ENCODE data around the gene PPP2R5A.

PPP2R5A gene

DNA sequence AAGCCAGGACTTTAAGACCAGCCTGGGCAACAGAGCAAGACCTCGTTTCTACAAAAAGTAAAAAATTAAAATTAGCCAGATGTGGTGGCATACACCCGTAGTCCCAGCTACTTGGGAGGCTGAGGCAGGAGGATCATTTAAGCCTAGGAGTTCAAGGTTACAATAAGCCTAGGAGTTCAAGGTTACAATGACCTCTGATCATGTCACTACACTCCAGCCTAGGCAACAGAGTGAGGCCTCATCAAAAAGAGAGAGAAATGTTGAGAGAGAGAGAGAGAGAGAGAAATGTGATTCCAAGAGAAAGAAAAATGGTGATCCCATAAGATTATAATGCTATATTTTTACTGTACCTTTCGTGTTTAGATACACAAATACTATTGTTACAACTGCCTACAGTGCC is 69.3 kb downstream of the PPP2R5A start:
- Histone ChIP-seq H3K27ac (no peak overlapping the region), H3K9me3 (ENCODE audit: severe bottlenecking) (no peaks in the 10 kb centered on the region), H3K4me3 (ENCODE audit: low read depth, low read length) (no peak overlapping the region), H3K27me3 (ENCODE audit: insufficient read depth, low read depth, severe bottlenecking) (no peaks in the 10 kb centered on the region), H3K36me3 (peaks cover 8% of the 10 kb centered on the region)
- DNase-seq: no peak
- TF ChIP-seq, protein P1, sequence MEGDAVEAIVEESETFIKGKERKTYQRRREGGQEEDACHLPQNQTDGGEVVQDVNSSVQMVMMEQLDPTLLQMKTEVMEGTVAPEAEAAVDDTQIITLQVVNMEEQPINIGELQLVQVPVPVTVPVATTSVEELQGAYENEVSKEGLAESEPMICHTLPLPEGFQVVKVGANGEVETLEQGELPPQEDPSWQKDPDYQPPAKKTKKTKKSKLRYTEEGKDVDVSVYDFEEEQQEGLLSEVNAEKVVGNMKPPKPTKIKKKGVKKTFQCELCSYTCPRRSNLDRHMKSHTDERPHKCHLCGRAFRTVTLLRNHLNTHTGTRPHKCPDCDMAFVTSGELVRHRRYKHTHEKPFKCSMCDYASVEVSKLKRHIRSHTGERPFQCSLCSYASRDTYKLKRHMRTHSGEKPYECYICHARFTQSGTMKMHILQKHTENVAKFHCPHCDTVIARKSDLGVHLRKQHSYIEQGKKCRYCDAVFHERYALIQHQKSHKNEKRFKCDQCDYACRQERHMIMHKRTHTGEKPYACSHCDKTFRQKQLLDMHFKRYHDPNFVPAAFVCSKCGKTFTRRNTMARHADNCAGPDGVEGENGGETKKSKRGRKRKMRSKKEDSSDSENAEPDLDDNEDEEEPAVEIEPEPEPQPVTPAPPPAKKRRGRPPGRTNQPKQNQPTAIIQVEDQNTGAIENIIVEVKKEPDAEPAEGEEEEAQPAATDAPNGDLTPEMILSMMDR (IDR thresholded peaks at IDR 0.05; ENCODE audit: low read depth, low read length): no peak

DNA sequence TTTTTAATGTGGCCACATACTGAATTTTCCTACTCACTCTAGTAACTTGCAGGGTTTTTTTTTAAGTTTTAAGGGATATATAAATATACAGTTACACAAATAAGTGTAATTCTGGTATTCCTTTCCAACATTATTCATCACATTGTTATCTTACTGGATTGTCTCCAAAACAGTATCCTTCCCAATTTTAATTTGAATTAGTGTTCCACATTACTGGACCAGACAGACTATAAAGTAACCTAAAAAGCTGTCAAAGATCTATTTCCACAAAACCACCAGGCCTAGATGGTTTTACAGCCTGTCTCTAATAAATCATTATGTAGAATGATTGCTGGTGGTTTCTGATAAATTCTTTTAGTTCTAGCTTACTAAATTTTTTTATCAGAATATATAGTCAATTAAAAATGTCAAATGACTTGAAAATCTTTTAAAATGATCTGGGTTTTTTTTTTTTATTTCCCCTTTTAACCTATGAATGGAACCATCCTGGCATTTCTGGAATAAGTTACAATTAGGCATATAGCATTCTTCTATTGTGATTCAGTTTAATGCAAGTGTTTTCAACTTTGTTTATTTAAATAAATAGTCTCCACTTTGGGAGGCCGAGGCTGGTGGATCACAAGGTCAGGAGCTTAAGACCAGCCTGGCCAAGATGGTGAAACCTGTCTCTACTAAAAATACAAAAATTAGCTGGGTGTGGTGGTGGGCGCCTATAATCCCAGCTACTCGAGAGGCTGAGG is 70.2 kb downstream of the PPP2R5A start:
- Histone ChIP-seq H3K4me3 (ENCODE audit: low read depth, low read length) (no peak overlapping the region), H3K36me3 (peaks cover 18% of the 10 kb centered on the region), H3K27me3 (ENCODE audit: insufficient read depth, low read depth, severe bottlenecking) (no peaks in the 10 kb centered on the region), H3K27ac (no peak overlapping the region), H3K9me3 (ENCODE audit: severe bottlenecking) (no peaks in the 10 kb centered on the region)
- TF ChIP-seq, protein P1 (IDR thresholded peaks at IDR 0.05; ENCODE audit: low read depth, low read length): no peak
- no peak for DNase-seq

DNA sequence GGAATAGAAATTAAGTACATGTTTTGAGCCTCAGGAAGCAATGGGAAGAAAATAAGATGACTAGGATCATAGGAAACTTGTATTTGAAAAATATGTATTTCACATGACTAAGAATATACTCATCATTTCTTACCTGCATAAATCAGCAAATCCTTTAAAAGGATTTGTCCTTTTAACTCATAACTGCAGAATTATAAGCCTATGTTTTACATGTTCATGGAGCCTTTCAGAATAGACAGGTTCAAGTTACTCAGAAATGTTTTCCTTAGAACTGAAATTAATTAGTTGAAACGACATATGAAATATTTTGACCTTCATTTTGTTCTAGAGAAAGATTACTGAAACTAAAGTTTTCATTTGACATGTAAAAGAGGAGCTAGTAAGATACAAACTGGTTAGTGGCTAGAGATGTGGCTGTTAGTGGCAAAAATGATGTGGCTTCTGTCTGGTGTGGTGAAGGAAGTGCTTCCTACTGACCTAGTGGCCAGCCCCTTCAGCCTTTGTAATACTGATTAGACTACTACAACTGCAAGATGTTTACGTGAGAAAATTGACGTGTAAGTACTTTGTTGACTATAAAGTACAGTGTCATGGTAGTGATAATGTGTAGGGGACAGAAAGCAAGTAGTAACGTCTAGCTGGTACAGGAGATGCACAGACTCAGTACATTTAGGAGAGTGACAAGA is 74.7 kb downstream of the PPP2R5A start:
- Histone ChIP-seq H3K27me3 (ENCODE audit: insufficient read depth, low read depth, severe bottlenecking) (no peaks in the 10 kb centered on the region), H3K9me3 (ENCODE audit: severe bottlenecking) (no peaks in the 10 kb centered on the region), H3K36me3 (peaks cover 40% of the 10 kb centered on the region), H3K27ac (no peak overlapping the region), H3K4me3 (ENCODE audit: low read depth, low read length) (no peak overlapping the region)
- no peak for DNase-seq
- TF ChIP-seq, protein P1 (IDR thresholded peaks at IDR 0.05; ENCODE audit: low read depth, low read length): no peak

DNA sequence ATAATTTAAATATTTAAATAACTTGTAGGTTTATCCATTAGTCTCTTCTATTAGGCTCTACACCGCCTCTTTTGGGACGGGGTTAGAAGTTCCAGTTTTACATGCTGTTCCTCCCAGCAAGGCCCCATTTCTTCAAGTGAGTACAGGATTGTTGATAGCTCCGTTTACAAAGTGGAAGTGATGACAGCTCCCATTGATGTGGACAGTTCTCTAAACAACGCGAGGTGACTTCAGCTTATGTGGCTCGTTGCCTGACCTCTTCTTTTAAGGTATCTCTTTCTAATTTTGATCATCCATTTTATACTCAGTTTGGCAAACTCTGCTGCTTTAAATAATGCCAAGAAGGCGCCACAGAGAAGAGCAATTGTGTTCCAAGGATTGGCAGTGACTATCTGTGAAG is 79.8 kb downstream of the PPP2R5A start:
- no peak overlapping the region for H3K4me3 ChIP-seq (ENCODE audit: low read depth, low read length)
- H3K27me3 ChIP-seq (ENCODE audit: insufficient read depth, low read depth, severe bottlenecking): no peaks in the 10 kb centered on the region
- DNase-seq: no peak
- H3K9me3 ChIP-seq (ENCODE audit: severe bottlenecking): no peaks in the 10 kb centered on the region
- H3K27ac ChIP-seq: no peak overlapping the region
- TF ChIP-seq, protein P1 (IDR thresholded peaks at IDR 0.05; ENCODE audit: low read depth, low read length): no peak
- peaks cover 38% of the 10 kb centered on the region for H3K36me3 ChIP-seq

DNA sequence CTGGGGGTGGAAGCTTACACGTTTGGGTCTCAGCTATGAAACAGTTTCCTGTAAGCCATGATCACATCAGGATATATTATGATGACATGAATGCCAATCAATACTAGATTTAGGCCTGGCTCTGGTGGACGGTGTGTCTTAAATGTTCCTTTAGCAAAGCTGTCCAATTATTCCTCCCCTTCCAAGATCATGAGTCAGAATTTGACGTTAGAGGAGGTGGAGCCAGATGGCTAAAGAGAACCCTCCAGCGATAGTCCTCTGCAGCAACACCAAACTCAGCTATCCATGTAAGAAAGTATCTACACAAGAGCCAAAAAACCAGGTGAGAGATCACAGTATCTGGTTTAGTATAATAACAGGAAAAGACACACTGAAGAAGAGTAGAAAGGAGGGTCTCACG is 81.7 kb downstream of the PPP2R5A start:
- Histone ChIP-seq H3K27me3 (ENCODE audit: insufficient read depth, low read depth, severe bottlenecking) (no peaks in the 10 kb centered on the region), H3K4me3 (ENCODE audit: low read depth, low read length) (no peak overlapping the region), H3K36me3 (peaks cover 31% of the 10 kb centered on the region), H3K27ac (no peak overlapping the region), H3K9me3 (ENCODE audit: severe bottlenecking) (no peaks in the 10 kb centered on the region)
- DNase-seq: no peak
- TF ChIP-seq, protein P1 (IDR thresholded peaks at IDR 0.05; ENCODE audit: low read depth, low read length): no peak

Measured in WERI-Rb-1 (cell line).